OCI-LY7 (cell line): ENCODE measurements around the gene CABS1. TPM values are rescaled to one million over a fixed set of nuclear protein-coding genes. Genes with fewer than 3 reads are reported as not detected.

ENCODE experiments used
- Bru-seq: library from RNA; stranded (reverse); fragments of 400-500 nt; gene quantifications from one replicate; lab custom pipeline; 2021; lab: Mats Ljungman, UMichigan
- BruChase-seq, 2 experiments: library from RNA; stranded (reverse); fragments of 400-500 nt; gene quantifications; one replicate each; lab custom pipeline; 2021; lab: Mats Ljungman, UMichigan
- BruUV-seq: library from RNA; stranded (reverse); fragments of 400-500 nt; replicated peaks from 2 replicates; lab custom pipeline; 2021; lab: Mats Ljungman, UMichigan
- CTCF ChIA-PET: fragments of 300-600 bp; sonication (Branson Sonifier 250); formaldehyde crosslinking; loops from one replicate; lab custom pipeline; 2022; ENCODE audit warnings: antibody characterized with exemption; ENCODE audit not compliant: unreplicated experiment; lab: Charles Lee
- POLR2A ChIA-PET: fragments of 300-600 bp; sonication (Branson Sonifier 250); formaldehyde crosslinking; loops from one replicate; lab custom pipeline; 2022; ENCODE audit warnings: antibody characterized with exemption; lab: Charles Lee
- DNase-seq: peaks from one replicate; pipeline ENCODE4 v3.0.0-alpha.2; 2015; ENCODE audit warnings: low spot score
- H2AFZ ChIP-seq: fragments of 200-600 bp; sonication (generic), shearing (Covaris generic); 2 replicates; pipeline ENCODE4 v1.6.1; 2014; ENCODE audit warnings: mild to moderate bottlenecking, antibody characterized with exemption, low read length, moderate library complexity
- H3K27ac ChIP-seq: fragments of 200-600 bp; sonication (generic); 2 replicates; pipeline ENCODE4 v1.5.1; 2014; ENCODE audit warnings: mixed run types, low read depth, mild to moderate bottlenecking, moderate library complexity, low read length, inconsistent platforms; ENCODE audit not compliant: poor library complexity, severe bottlenecking
- H3K36me3 ChIP-seq: fragments of 200-600 bp; sonication (generic); 2 replicates; pipeline ENCODE4 v1.6.1; 2014; ENCODE audit warnings: mild to moderate bottlenecking, antibody characterized with exemption, low read length, moderate library complexity, mixed read lengths; ENCODE audit not compliant: insufficient read depth
- H3K4me1 ChIP-seq: fragments of 200-600 bp; sonication (generic); 2 replicates; pipeline ENCODE4 v1.5.1; 2014; ENCODE audit warnings: mild to moderate bottlenecking, low read length; ENCODE audit not compliant: insufficient read depth, poor library complexity, severe bottlenecking
- H3K4me2 ChIP-seq: fragments of 200-600 bp; sonication (generic); 2 replicates; pipeline ENCODE4 v1.6.1; 2014; ENCODE audit warnings: mild to moderate bottlenecking, low read length
- H3K4me3 ChIP-seq: fragments of 200-600 bp; sonication (generic); 2 replicates; pipeline ENCODE4 v1.5.1; 2014; ENCODE audit warnings: mild to moderate bottlenecking, low read depth, low read length; ENCODE audit not compliant: poor library complexity, severe bottlenecking
- H3K79me2 ChIP-seq: fragments of 200-600 bp; sonication (generic); 2 replicates; pipeline ENCODE4 v1.6.1; 2016; ENCODE audit warnings: low read depth, mild to moderate bottlenecking, low read length, moderate library complexity, mixed read lengths; ENCODE audit not compliant: insufficient read depth
- H3K9me2 ChIP-seq: fragments of 200-600 bp; sonication (generic); 2 replicates; pipeline ENCODE4 v1.6.1; 2016; ENCODE audit warnings: mild to moderate bottlenecking, low read length, mixed read lengths; ENCODE audit not compliant: insufficient read depth
- H3K9me3 ChIP-seq: fragments of 200-600 bp; sonication (generic); 2 replicates; pipeline ENCODE4 v1.6.1; 2014; ENCODE audit warnings: mild to moderate bottlenecking, mixed run types, low read length, mixed read lengths
- H4K20me1 ChIP-seq: fragments of 200-600 bp; sonication (generic); 2 replicates; pipeline ENCODE4 v1.6.1; 2014; ENCODE audit warnings: mild to moderate bottlenecking, antibody characterized with exemption, low read length, moderate library complexity, mixed read lengths; ENCODE audit not compliant: insufficient read depth
- EZH2phosphoT487 ChIP-seq: fragments of 200-600 bp; sonication (generic); IDR thresholded peaks from 2 replicates; pipeline ENCODE4 v1.6.1; 2018; ENCODE audit warnings: low read depth, borderline replicate concordance, mild to moderate bottlenecking, mixed run types, antibody characterized with exemption, low read length, moderate library complexity, mixed read lengths
- intact Hi-C: fragments of 100-400 bp; cut with micrococcal nuclease; formaldehyde crosslinking; loops from one replicate; pipeline ENCODE4 v1.10.0; 2022; ENCODE audit not compliant: unreplicated experiment
- long read RNA-seq: library from polyadenylated mRNA; stranded (forward); transcript quantifications from one replicate; pipeline ENCODE4 v2.0.0, GENCODE V29; 2022
- total RNA-seq, 2 experiments: library from RNA; depleted of rRNA in 1 of 2; stranded (reverse); fragments of >200 nt in 1 of 2; shearing (Covaris generic) in 1 of 2; gene quantifications; 2 replicates each; pipeline ENCODE4 v1.2.3, GENCODE V29; 2014 to 2022
- TF ChIP-seq, protein P1 (sequence below): fragments of 200-600 bp; sonication (generic); conservative IDR thresholded peaks from 2 replicates; pipeline ENCODE4 v1.5.1; 2014; ENCODE audit warnings: mild to moderate bottlenecking, antibody characterized with exemption, low read length, moderate library complexity, mixed read lengths

CABS1 gene
- total RNA-seq (2014; rRNA removed; shearing (Covaris generic)) (not detected in 2 replicates), total RNA-seq (2022) (not detected in 2 replicates), Bru-seq, nascent RNA (not detected), BruChase-seq, experiment 1, labeled RNA remaining after a 6-hour chase (not detected), BruChase-seq, experiment 2, labeled RNA remaining after a 2-hour chase (not detected)
- long read RNA-seq, result 0 reads

GRCh38 chr4:70334681-70335080 lies at the start of gene CABS1:
Gene CABS1, plus strand, starts transcription at chr4:70334981. Its CDS starts 59 bp downstream, at chr4:70335040.
- ChIA-PET POLR2A (interaction anchor here (0.6 kb wide), 1 partner anchor 141 kb away, joined by 3 read pairs; no protein-coding TSS in a partner anchor), CTCF (interaction anchor here (0.5 kb wide), 1 partner anchor 628 kb away, joined by 3 read pairs; no protein-coding TSS in a partner anchor)
- H3K4me3 ChIP-seq, result no peak within 1 kb of the TSS
- no peaks in the 10 kb centered on the region for H3K9me2 ChIP-seq
- no TSS peak for BruUV-seq
- no peaks in the 10 kb centered on the region for H3K36me3 ChIP-seq
- H3K9me3 ChIP-seq, result no peaks in the 10 kb centered on the region
- H4K20me1 ChIP-seq, result no peaks in the 10 kb centered on the region; the same call in 1 of the 2 replicates
- DNase-seq, result no peak
- no peaks in the 10 kb centered on the region for H3K4me1 ChIP-seq
- no peak within 1 kb of the TSS for H2AFZ ChIP-seq
- H3K4me2 ChIP-seq, result no peak within 1 kb of the TSS
- intact Hi-C loops, result no loop called here
- no peak within 1 kb of the TSS for H3K27ac ChIP-seq
- no peak for TF ChIP-seq EZH2phosphoT487
- TF ChIP-seq, protein P1, sequence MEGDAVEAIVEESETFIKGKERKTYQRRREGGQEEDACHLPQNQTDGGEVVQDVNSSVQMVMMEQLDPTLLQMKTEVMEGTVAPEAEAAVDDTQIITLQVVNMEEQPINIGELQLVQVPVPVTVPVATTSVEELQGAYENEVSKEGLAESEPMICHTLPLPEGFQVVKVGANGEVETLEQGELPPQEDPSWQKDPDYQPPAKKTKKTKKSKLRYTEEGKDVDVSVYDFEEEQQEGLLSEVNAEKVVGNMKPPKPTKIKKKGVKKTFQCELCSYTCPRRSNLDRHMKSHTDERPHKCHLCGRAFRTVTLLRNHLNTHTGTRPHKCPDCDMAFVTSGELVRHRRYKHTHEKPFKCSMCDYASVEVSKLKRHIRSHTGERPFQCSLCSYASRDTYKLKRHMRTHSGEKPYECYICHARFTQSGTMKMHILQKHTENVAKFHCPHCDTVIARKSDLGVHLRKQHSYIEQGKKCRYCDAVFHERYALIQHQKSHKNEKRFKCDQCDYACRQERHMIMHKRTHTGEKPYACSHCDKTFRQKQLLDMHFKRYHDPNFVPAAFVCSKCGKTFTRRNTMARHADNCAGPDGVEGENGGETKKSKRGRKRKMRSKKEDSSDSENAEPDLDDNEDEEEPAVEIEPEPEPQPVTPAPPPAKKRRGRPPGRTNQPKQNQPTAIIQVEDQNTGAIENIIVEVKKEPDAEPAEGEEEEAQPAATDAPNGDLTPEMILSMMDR, result no peak
- H3K79me2 ChIP-seq, result no peaks in the 10 kb centered on the region

- Histone ChIP-seq H3K4me3 (no peak overlapping the region), H3K4me1 (no peaks in the 10 kb centered on the region), H4K20me1 (no peaks in the 10 kb centered on the region), H3K27ac (no peak overlapping the region), H3K9me2 (no peaks in the 10 kb centered on the region), H3K79me2 (no peaks in the 10 kb centered on the region), H3K36me3 (no peaks in the 10 kb centered on the region), H3K9me3 (no peaks in the 10 kb centered on the region), H3K4me2 (no peak overlapping the region), H2AFZ (no peak overlapping the region)
- CTCF ChIA-PET, result no interaction called here
- POLR2A ChIA-PET, result interaction anchor here (1.0 to 1.1 kb wide), 2 partner anchors 12 to 16 kb away, joined by 3 to 4 read pairs; no protein-coding TSS in a partner anchor
- no TSS peak for BruUV-seq
- TF ChIP-seq EZH2phosphoT487, result no peak
- TF ChIP-seq, protein P1, result no peak
- no peak for DNase-seq
- intact Hi-C loops, result no loop called here
Observed at GRCh38 chr4:70288651-70289050, 46.1 kb upstream of the CABS1 start.

- no TSS peak for BruUV-seq
- H4K20me1 ChIP-seq, result no peaks in the 10 kb centered on the region
- ChIA-PET POLR2A (no interaction called here), CTCF (no interaction called here)
- no peak overlapping the region for H3K4me2 ChIP-seq
- DNase-seq, result no peak
- H2AFZ ChIP-seq, result no peak overlapping the region
- H3K36me3 ChIP-seq, result no peaks in the 10 kb centered on the region
- H3K4me1 ChIP-seq, result no peaks in the 10 kb centered on the region
- no peaks in the 10 kb centered on the region for H3K9me3 ChIP-seq
- no peaks in the 10 kb centered on the region for H3K79me2 ChIP-seq
- TF ChIP-seq EZH2phosphoT487, result no peak
- TF ChIP-seq, protein P1, result no peak
- intact Hi-C loops, result no loop called here
- no peak overlapping the region for H3K27ac ChIP-seq
- H3K4me3 ChIP-seq, result no peak overlapping the region
- H3K9me2 ChIP-seq, result no peaks in the 10 kb centered on the region
Observed at GRCh38 chr4:70291341-70291740, 43.4 kb upstream of the CABS1 start.
